ENCODE data around the gene SLAMF9.

SLAMF9 gene

DNA sequence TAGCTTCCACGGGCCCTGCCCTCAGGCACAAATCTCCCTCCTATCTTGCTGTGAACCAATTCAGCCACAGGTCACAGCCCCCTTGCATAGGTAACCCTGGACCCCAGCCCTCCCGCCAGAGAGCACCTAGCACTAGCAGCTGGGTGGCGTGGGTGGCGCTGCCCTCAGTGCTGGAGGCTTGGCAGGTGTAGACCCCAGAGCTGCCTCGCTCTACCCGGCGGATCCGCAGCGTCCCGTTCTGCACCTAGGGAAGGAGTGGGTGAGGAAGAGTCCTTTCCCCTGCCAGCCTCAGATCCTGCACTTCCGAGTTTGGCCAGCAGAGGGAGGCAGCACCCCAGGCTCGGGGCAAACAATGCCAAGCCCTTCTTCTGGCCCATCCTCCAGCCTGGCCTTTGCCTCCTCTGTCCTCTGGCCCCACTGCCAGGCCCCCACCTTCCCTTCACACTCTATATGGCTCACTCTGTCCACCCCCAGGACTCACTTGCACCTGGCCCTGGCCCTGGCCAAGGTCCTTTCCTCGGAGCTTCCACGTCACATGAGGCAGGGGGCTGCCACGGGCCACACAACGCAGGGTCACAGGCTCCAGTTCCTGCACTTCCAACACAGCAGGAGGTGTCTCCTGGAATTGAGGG is 17.6 kb downstream of the SLAMF9 start:
- H3F3A ChIP-seq (ENCODE audit: insufficient read depth, low read length): no peaks in the 10 kb centered on the region
- H3K36me3 ChIP-seq (replicated peaks; ENCODE audit: insufficient read depth, low read length): no peaks in the 10 kb centered on the region
- H3K9ac ChIP-seq (ENCODE audit: low read length): no peak overlapping the region
- H3K9me3 ChIP-seq (replicated peaks; ENCODE audit: insufficient read depth, low read length): no peaks in the 10 kb centered on the region
- H3K4me2 ChIP-seq (ENCODE audit: low read depth, low read length): peak overlapping the region; percentile 26; the same call in 1 of the 2 replicates
- H3K4me1 ChIP-seq (ENCODE audit: low read length): peaks cover 27% of the 10 kb centered on the region; the same call in 1 of the 2 replicates
- no peak overlapping the region for H2AFZ ChIP-seq (ENCODE audit: low read length)
- H3K4me3 ChIP-seq (ENCODE audit: low read length): no peak overlapping the region
- DNase-seq: peak; percentile 74
- H4K20me1 ChIP-seq (ENCODE audit: insufficient read depth, low read length): no peaks in the 10 kb centered on the region
- TF ChIP-seq EZH2 (optimal IDR thresholded peaks at IDR 0.05; ENCODE audit: low read depth, low read length) (no peak), EZH2phosphoT487 (IDR thresholded peaks at IDR 0.05; ENCODE audit: low read length) (no peak)
- TF ChIP-seq, protein P1, sequence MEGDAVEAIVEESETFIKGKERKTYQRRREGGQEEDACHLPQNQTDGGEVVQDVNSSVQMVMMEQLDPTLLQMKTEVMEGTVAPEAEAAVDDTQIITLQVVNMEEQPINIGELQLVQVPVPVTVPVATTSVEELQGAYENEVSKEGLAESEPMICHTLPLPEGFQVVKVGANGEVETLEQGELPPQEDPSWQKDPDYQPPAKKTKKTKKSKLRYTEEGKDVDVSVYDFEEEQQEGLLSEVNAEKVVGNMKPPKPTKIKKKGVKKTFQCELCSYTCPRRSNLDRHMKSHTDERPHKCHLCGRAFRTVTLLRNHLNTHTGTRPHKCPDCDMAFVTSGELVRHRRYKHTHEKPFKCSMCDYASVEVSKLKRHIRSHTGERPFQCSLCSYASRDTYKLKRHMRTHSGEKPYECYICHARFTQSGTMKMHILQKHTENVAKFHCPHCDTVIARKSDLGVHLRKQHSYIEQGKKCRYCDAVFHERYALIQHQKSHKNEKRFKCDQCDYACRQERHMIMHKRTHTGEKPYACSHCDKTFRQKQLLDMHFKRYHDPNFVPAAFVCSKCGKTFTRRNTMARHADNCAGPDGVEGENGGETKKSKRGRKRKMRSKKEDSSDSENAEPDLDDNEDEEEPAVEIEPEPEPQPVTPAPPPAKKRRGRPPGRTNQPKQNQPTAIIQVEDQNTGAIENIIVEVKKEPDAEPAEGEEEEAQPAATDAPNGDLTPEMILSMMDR (IDR thresholded peaks at IDR 0.05; ENCODE audit: low read length): peak; percentile 99
- H3K27me3 ChIP-seq (replicated peaks; ENCODE audit: insufficient read depth, low read length): no peaks in the 10 kb centered on the region; the same call in 1 of the 2 replicates
- H3K27ac ChIP-seq (ENCODE audit: low read length): no peak overlapping the region
- no peaks in the 10 kb centered on the region for H3K9me2 ChIP-seq (replicated peaks; ENCODE audit: insufficient read depth, low read length)
- no peaks in the 10 kb centered on the region for H3K79me2 ChIP-seq (ENCODE audit: low read length)

DNA sequence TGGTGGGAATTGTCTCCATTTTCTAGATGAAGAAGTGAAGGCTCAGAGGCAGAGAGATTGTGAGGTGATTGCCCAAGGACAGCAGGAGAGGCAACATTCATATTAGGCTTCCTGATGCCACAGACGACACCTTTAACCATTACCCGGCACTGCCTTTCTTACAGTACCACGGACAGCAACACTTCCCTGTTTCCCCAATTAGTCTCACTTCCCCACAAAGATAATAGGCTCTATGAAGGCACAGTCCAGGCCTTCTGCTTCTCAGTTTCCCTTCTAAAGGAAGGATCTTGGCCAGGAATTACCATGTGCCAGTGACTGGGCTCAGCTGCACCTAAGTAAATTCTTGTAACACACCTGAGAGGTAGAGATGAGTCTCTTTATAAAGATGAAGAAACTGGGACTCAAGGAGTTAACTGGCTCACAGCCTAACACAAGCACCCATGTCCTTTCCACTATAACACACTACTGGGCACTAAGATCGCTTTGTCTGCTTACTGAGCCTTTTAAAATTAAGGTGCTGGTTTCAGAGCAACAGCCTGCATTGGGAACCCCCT is 18.2 kb downstream of the SLAMF9 start:
- Histone ChIP-seq H3K27me3 (replicated peaks; ENCODE audit: insufficient read depth, low read length) (no peaks in the 10 kb centered on the region; the same call in 1 of the 2 replicates), H3K4me3 (ENCODE audit: low read length) (no peak overlapping the region), H3K79me2 (ENCODE audit: low read length) (no peaks in the 10 kb centered on the region), H3K36me3 (replicated peaks; ENCODE audit: insufficient read depth, low read length) (no peaks in the 10 kb centered on the region), H3K9ac (ENCODE audit: low read length) (no peak overlapping the region), H3F3A (ENCODE audit: insufficient read depth, low read length) (no peaks in the 10 kb centered on the region), H3K9me2 (replicated peaks; ENCODE audit: insufficient read depth, low read length) (no peaks in the 10 kb centered on the region), H2AFZ (ENCODE audit: low read length) (no peak overlapping the region), H3K4me1 (ENCODE audit: low read length) (peaks cover 27% of the 10 kb centered on the region; the same call in 1 of the 2 replicates), H3K27ac (ENCODE audit: low read length) (no peak overlapping the region), H3K9me3 (replicated peaks; ENCODE audit: insufficient read depth, low read length) (no peaks in the 10 kb centered on the region), H4K20me1 (ENCODE audit: insufficient read depth, low read length) (no peaks in the 10 kb centered on the region), H3K4me2 (ENCODE audit: low read depth, low read length) (peak overlapping the region; percentile 26; the same call in 1 of the 2 replicates)
- DNase-seq: no peak
- TF ChIP-seq EZH2phosphoT487 (IDR thresholded peaks at IDR 0.05; ENCODE audit: low read length): no peak
- TF ChIP-seq, protein P1 (IDR thresholded peaks at IDR 0.05; ENCODE audit: low read length): no peak
- TF ChIP-seq EZH2 (optimal IDR thresholded peaks at IDR 0.05; ENCODE audit: low read depth, low read length): no peak

DNA sequence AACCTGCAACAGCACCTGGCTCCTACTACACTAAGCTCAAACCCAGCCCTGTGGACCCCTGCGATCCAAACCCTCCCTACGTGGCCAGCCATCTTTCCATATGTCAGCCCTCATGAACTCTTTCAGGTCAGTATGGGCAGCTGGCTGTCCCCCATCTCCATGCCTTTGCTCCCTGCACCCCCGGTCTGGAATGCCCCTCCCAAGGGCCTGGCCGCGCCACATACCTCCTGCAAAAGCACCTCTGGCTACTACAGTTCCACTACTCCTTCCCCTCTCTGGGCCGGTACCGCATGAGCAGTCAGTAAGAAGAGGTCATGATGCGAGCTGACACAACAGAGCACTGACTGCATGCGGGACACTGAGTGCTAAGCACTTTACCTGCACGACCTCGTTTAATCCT is 18.7 kb downstream of the SLAMF9 start:
- no peak for DNase-seq
- H4K20me1 ChIP-seq (ENCODE audit: insufficient read depth, low read length): no peaks in the 10 kb centered on the region
- no peaks in the 10 kb centered on the region; the same call in 1 of the 2 replicates for H3K27me3 ChIP-seq (replicated peaks; ENCODE audit: insufficient read depth, low read length)
- TF ChIP-seq EZH2phosphoT487 (IDR thresholded peaks at IDR 0.05; ENCODE audit: low read length): no peak
- TF ChIP-seq, protein P1 (IDR thresholded peaks at IDR 0.05; ENCODE audit: low read length): no peak
- no peak for TF ChIP-seq EZH2 (optimal IDR thresholded peaks at IDR 0.05; ENCODE audit: low read depth, low read length)
- no peak overlapping the region for H3K27ac ChIP-seq (ENCODE audit: low read length)
- H3K79me2 ChIP-seq (ENCODE audit: low read length): no peaks in the 10 kb centered on the region
- no peaks in the 10 kb centered on the region for H3K9me2 ChIP-seq (replicated peaks; ENCODE audit: insufficient read depth, low read length)
- no peak overlapping the region for H3K4me2 ChIP-seq (ENCODE audit: low read depth, low read length)
- no peaks in the 10 kb centered on the region for H3K9me3 ChIP-seq (replicated peaks; ENCODE audit: insufficient read depth, low read length)
- no peak overlapping the region for H2AFZ ChIP-seq (ENCODE audit: low read length)
- no peaks in the 10 kb centered on the region for H3K36me3 ChIP-seq (replicated peaks; ENCODE audit: insufficient read depth, low read length)
- H3K4me1 ChIP-seq (ENCODE audit: low read length): peaks cover 27% of the 10 kb centered on the region; the same call in 1 of the 2 replicates
- no peak overlapping the region for H3K9ac ChIP-seq (ENCODE audit: low read length)
- no peaks in the 10 kb centered on the region for H3F3A ChIP-seq (ENCODE audit: insufficient read depth, low read length)
- no peak overlapping the region for H3K4me3 ChIP-seq (ENCODE audit: low read length)

Data from MM.1S (cell line).